A673 (cell line): Measurements from ENCODE around the gene PCYT1A. TPM values are rescaled to one million over a fixed set of nuclear protein-coding genes. Genes with fewer than 3 reads are reported as not detected.

Source experiments
- BruUV-seq: library from RNA; stranded (reverse); fragments of 400-500 nt; replicated peaks from 2 replicates; lab custom pipeline; 2021; lab: Mats Ljungman, UMichigan
- CTCF ChIA-PET: fragments of 300-600 bp; sonication (Branson Sonifier 250); formaldehyde crosslinking; loops from one replicate; lab custom pipeline; 2022; ENCODE audit warnings: antibody characterized with exemption; lab: Charles Lee
- POLR2A ChIA-PET: fragments of 300-600 bp; sonication (Branson Sonifier 250); formaldehyde crosslinking; loops from one replicate; lab custom pipeline; 2022; ENCODE audit warnings: antibody characterized with exemption; ENCODE audit not compliant: low non-redundant PET; lab: Charles Lee
- DNase-seq: peaks from one replicate; pipeline ENCODE4 v3.0.0-alpha.2; 2015; ENCODE audit warnings: low spot score
- H3K27ac ChIP-seq: fragments of 200-600 bp; sonication (generic); 2 replicates; pipeline ENCODE4 v1.5.1; 2016; ENCODE audit warnings: mixed run types, low read depth, mild to moderate bottlenecking, mixed read lengths, antibody characterized with exemption, low read length; ENCODE audit not compliant: poor library complexity, severe bottlenecking
- H3K27me3 ChIP-seq: fragments of 200-600 bp; sonication (generic); replicated peaks from 2 replicates; pipeline ENCODE4 v1.6.1; 2017; ENCODE audit warnings: mixed run types, low read depth, mild to moderate bottlenecking, mixed read lengths, antibody characterized with exemption, low read length; ENCODE audit not compliant: insufficient read depth, poor library complexity
- H3K36me3 ChIP-seq: fragments of 200-600 bp; sonication (generic); 2 replicates; pipeline ENCODE4 v1.6.1; 2016; ENCODE audit warnings: mixed run types, mild to moderate bottlenecking, mixed read lengths, antibody characterized with exemption, low read length; ENCODE audit not compliant: insufficient read depth, poor library complexity, severe bottlenecking
- H3K4me1 ChIP-seq: fragments of 200-600 bp; sonication (generic); 2 replicates; pipeline ENCODE4 v1.6.1; 2017; ENCODE audit warnings: mixed run types, mild to moderate bottlenecking, mixed read lengths, antibody characterized with exemption, low read length; ENCODE audit not compliant: insufficient read depth, poor library complexity, severe bottlenecking
- H3K4me3 ChIP-seq: fragments of 200-600 bp; sonication (generic); 2 replicates; pipeline ENCODE4 v1.5.1; 2016; ENCODE audit warnings: low read depth, mixed run types, mild to moderate bottlenecking, mixed read lengths, low read length; ENCODE audit not compliant: poor library complexity, severe bottlenecking
- H3K9me3 ChIP-seq: fragments of 200-600 bp; sonication (generic); 2 replicates; pipeline ENCODE4 v1.6.1; 2016; ENCODE audit warnings: mixed run types, low read depth, mild to moderate bottlenecking, mixed read lengths, antibody characterized with exemption, low read length; ENCODE audit not compliant: poor library complexity, severe bottlenecking
- CTCF ChIP-seq: fragments of 300-800, 200-600 bp; sonication (generic); conservative IDR thresholded peaks from 2 replicates; pipeline ENCODE4 v1.5.1; 2017; ENCODE audit warnings: low read depth, mild to moderate bottlenecking, antibody characterized with exemption, low read length, moderate library complexity, mixed read lengths
- EZH2 ChIP-seq: fragments of 200-600 bp; sonication (generic); IDR thresholded peaks from 2 replicates; pipeline ENCODE4 v1.6.1; 2017; ENCODE audit warnings: borderline replicate concordance, low read depth, mild to moderate bottlenecking, mixed read lengths, antibody characterized with exemption, low read length; ENCODE audit not compliant: poor library complexity, severe bottlenecking
- intact Hi-C: fragments of 100-400 bp; cut with micrococcal nuclease; formaldehyde crosslinking; loops from one replicate; pipeline ENCODE4 v1.10.0; 2022; ENCODE audit not compliant: unreplicated experiment
- total RNA-seq: library from RNA; stranded (reverse); gene quantifications from 2 replicates; pipeline ENCODE4 v1.2.3, GENCODE V29; 2021

PCYT1A gene
- total RNA-seq, 1 experiment from 2014 or later, result 62.3 TPM

GRCh38 chr3:196334982-196335381 is 47.5 kb upstream of the PCYT1A start:
- no peaks in the 10 kb centered on the region for H3K27me3 ChIP-seq
- BruUV-seq, result no TSS peak
- H3K27ac ChIP-seq, result no peak overlapping the region
- CTCF ChIA-PET, result no interaction called here
- H3K4me3 ChIP-seq, result no peak overlapping the region
- POLR2A ChIA-PET, result no interaction called here
- H3K9me3 ChIP-seq, result no peaks in the 10 kb centered on the region
- H3K4me1 ChIP-seq, result no peaks in the 10 kb centered on the region
- no peaks in the 10 kb centered on the region for H3K36me3 ChIP-seq
- no peak for DNase-seq
- TF ChIP-seq CTCF (no peak), EZH2 (no peak)
- intact Hi-C loops, result no loop called here

GRCh38 chr3:196332168-196332567 is 44.6 kb upstream of the PCYT1A start:
- no TSS peak for BruUV-seq
- Histone ChIP-seq H3K9me3 (no peaks in the 10 kb centered on the region), H3K36me3 (no peaks in the 10 kb centered on the region), H3K27me3 (no peaks in the 10 kb centered on the region), H3K27ac (no peak overlapping the region), H3K4me3 (no peak overlapping the region), H3K4me1 (no peaks in the 10 kb centered on the region)
- DNase-seq, result no peak
- TF ChIP-seq EZH2, result no peak
- no peak for TF ChIP-seq CTCF
- CTCF ChIA-PET, result no interaction called here
- intact Hi-C loops, result no loop called here
- POLR2A ChIA-PET, result no interaction called here

GRCh38 chr3:196327405-196327804 is 39.9 kb upstream of the PCYT1A start:
- Histone ChIP-seq H3K27me3 (no peaks in the 10 kb centered on the region), H3K4me1 (no peaks in the 10 kb centered on the region), H3K4me3 (no peak overlapping the region), H3K9me3 (no peaks in the 10 kb centered on the region), H3K27ac (no peak overlapping the region), H3K36me3 (no peaks in the 10 kb centered on the region)
- no peak for DNase-seq
- TF ChIP-seq EZH2, result no peak
- CTCF ChIA-PET, result no interaction called here
- POLR2A ChIA-PET, result no interaction called here
- BruUV-seq, result no TSS peak
- intact Hi-C loops, result no loop called here

- Histone ChIP-seq H3K27ac (no peak overlapping the region), H3K9me3 (no peaks in the 10 kb centered on the region), H3K27me3 (no peaks in the 10 kb centered on the region), H3K4me3 (no peak overlapping the region), H3K4me1 (no peaks in the 10 kb centered on the region), H3K36me3 (no peaks in the 10 kb centered on the region)
- CTCF ChIA-PET, result no interaction called here
- POLR2A ChIA-PET, result no interaction called here
- TF ChIP-seq CTCF (no peak), EZH2 (no peak)
- intact Hi-C loops, result no loop called here
- no TSS peak for BruUV-seq
- no peak for DNase-seq
These were observed 39.4 kb upstream of the PCYT1A start for GRCh38 chr3:196326936-196327335.
